ENCODE measurements around the gene ZCCHC4. TPM values are rescaled to one million over a fixed set of nuclear protein-coding genes. Genes with fewer than 3 reads are reported as not detected.

ZCCHC4 gene
- total and polyA plus RNA-seq, 2 donors from 2014 or later: 4.3 to 8.4 TPM

- FAIRE-seq: no peak
Observed at GRCh38 chr4:25291158-25291733, 21.3 kb upstream of the ZCCHC4 start.

GRCh38 chr4:25297528-25298242 lies 14.9 kb upstream of the ZCCHC4 start:
- FAIRE-seq (no peak), DNase-seq (no peak)
- intact Hi-C loops (cut with DNase I): no loop called here
- Histone ChIP-seq H3K9me3 (ENCODE audit: control insufficient read depth in 2 of 3, insufficient read depth in 1 of 3, low read length in 3 of 3) (no peaks in the 10 kb centered on the region), H3K27ac (ENCODE audit: low read depth in 2 of 2, low read length in 2 of 2) (no peak overlapping the region), H3K9ac (ENCODE audit: low read length in 3 of 3) (no peak overlapping the region), H3K4me3 (ENCODE audit: low read length in 3 of 3) (no peak overlapping the region), H3K27me3 (ENCODE audit: control insufficient read depth, insufficient read depth, low read length) (no peaks in the 10 kb centered on the region), H3K36me3 (ENCODE audit: control insufficient read depth in 2 of 3, insufficient read depth in 3 of 3, low read length in 3 of 3) (no peaks in the 10 kb centered on the region), H3K4me1 (ENCODE audit: control insufficient read depth in 2 of 3, insufficient read depth in 2 of 3, low read depth in 1 of 3, low read length in 3 of 3) (no peaks in the 10 kb centered on the region)
- no peak for TF ChIP-seq CTCF (IDR thresholded peaks at IDR 0.05; ENCODE audit: borderline replicate concordance, extremely low read depth, insufficient read depth)

More at GRCh38 chr4:25291158-25291733, 21.3 kb upstream of the ZCCHC4 start:
- H3K27me3 ChIP-seq (ENCODE audit: control insufficient read depth, insufficient read depth, low read length): no peaks in the 10 kb centered on the region
- intact Hi-C loops (cut with DNase I): no loop called here
- no peak overlapping the region for H3K9ac ChIP-seq (ENCODE audit: low read length in 3 of 3)
- no peaks in the 10 kb centered on the region for H3K4me1 ChIP-seq (ENCODE audit: control insufficient read depth in 2 of 3, insufficient read depth in 2 of 3, low read depth in 1 of 3, low read length in 3 of 3)
- no peaks in the 10 kb centered on the region for H3K9me3 ChIP-seq (ENCODE audit: control insufficient read depth in 2 of 3, insufficient read depth in 1 of 3, low read length in 3 of 3)
- H3K36me3 ChIP-seq (ENCODE audit: control insufficient read depth in 2 of 3, insufficient read depth in 3 of 3, low read length in 3 of 3): no peaks in the 10 kb centered on the region
- H3K27ac ChIP-seq (ENCODE audit: low read depth in 2 of 2, low read length in 2 of 2): no peak overlapping the region
- H3K4me3 ChIP-seq (ENCODE audit: low read length in 3 of 3): no peak overlapping the region
- TF ChIP-seq CTCF (IDR thresholded peaks at IDR 0.05; ENCODE audit: borderline replicate concordance, extremely low read depth, insufficient read depth): no peak
- no peak for DNase-seq

- no peak overlapping the region for H3K27ac ChIP-seq (ENCODE audit: low read depth in 2 of 2, low read length in 2 of 2)
- no peak for FAIRE-seq
- H3K4me3 ChIP-seq (ENCODE audit: low read length in 3 of 3): no peak overlapping the region
- H3K9me3 ChIP-seq (ENCODE audit: control insufficient read depth in 2 of 3, insufficient read depth in 1 of 3, low read length in 3 of 3): no peaks in the 10 kb centered on the region
- no peak overlapping the region for H3K9ac ChIP-seq (ENCODE audit: low read length in 3 of 3)
- DNase-seq: peak in 3 of 5 donors; percentile 35 to 68 (median 57)
- TF ChIP-seq CTCF (IDR thresholded peaks at IDR 0.05; ENCODE audit: borderline replicate concordance, extremely low read depth, insufficient read depth): no peak
- no peaks in the 10 kb centered on the region for H3K4me1 ChIP-seq (ENCODE audit: control insufficient read depth in 2 of 3, insufficient read depth in 2 of 3, low read depth in 1 of 3, low read length in 3 of 3)
- no peaks in the 10 kb centered on the region for H3K36me3 ChIP-seq (ENCODE audit: control insufficient read depth in 2 of 3, insufficient read depth in 3 of 3, low read length in 3 of 3)
- H3K27me3 ChIP-seq (ENCODE audit: control insufficient read depth, insufficient read depth, low read length): no peaks in the 10 kb centered on the region
- intact Hi-C loops (cut with DNase I): no loop called here
Observed at GRCh38 chr4:25299476-25300203, 12.9 kb upstream of the ZCCHC4 start.

Measured in kidney (tissue), 14 donors.